CD4-positive, alpha-beta T cell treated with Interleukin-12 subunit alpha and Interleukin-12 subunit beta, for 1 hour (primary cell): ENCODE data around the gene KLF15.
A peak's percentile ranks its signal among the peaks of the same experiment; 100 is the strongest.

Source experiments
- DNase-seq: peaks from one replicate; pipeline ENCODE4 v3.0.0-alpha.2; 2020

KLF15 gene

DNA sequence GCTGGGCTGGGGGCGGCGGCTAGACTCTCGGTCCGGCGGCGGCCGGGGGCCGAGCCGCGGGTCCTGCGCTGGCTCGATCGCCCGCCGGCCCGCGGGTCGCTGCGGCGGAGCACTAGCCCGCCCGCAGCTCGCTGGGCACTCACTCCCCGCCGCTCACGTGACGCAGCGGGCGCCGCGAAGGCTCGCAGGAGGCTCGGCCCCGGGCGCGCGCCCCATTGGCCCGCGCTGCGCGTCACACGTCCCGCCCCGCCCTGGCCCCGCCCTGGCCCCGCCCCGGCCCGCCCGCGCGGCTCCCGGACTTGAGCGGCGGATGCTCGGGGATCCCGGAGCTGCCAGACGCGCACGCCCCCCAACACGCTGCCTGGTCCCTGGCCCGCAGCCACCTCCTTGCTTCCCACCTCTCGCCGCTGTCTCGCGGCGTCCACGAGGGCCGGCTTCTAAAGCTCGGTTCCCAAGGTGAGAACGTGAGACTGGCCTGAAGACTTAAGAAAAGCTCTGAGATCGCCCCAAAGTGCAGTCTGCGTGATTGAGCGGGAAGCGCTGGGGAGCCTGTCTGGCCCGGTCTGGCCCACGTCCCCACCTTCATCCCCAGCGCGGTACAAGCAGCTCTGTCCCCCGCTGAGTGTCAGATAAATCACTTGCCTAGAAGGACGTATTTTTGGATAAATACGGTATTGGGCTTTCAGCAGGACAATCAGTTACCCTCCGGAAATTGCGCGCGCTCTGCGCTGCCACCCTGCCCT, at the start of gene KLF15:
KLF15 (minus strand) TSS at position 114 of the 743 bp plus-strand sequence. CDS start 4,486 bp downstream, outside the sequence.
- DNase-seq, result peak; percentile 79

- DNase-seq, result no peak
Measured at GRCh38 chr3:126406389-126407296, 49.4 kb upstream of the KLF15 start.

DNA sequence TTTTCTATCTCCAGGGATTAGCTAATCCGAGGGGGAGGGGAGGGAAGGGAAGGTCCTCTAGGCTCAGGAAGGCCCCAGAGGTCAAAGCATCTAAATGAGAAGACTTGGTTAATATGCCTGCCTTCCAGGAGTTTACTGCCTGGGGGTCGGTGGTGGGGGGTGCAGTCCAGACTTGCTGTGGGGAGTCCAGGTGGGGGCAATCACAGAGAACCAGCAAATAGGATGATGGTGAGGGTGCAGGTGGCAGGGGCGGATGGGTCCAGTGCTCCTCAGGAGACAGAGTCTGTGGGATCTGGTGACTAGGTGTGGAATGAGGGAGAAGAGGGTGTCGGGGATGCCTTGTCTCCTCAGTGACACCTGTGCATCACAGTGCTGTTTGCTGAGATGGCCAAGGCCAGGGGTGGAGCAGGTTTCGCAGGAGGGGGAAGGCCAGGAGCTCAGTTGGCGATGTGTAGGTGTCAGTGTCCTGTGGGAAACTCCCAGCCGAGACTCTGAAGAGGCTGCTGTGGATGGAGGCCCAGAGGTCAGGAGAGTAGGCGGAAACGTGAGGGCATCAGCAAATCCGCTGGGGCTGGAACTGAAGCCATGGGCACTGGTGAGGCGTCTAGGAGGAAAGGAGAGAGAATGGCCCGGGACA, 45.6 kb upstream of the KLF15 start:
- no peak for DNase-seq

- DNase-seq, result no peak
Measured at GRCh38 chr3:126402178-126402577, 45.0 kb upstream of the KLF15 start.

DNA sequence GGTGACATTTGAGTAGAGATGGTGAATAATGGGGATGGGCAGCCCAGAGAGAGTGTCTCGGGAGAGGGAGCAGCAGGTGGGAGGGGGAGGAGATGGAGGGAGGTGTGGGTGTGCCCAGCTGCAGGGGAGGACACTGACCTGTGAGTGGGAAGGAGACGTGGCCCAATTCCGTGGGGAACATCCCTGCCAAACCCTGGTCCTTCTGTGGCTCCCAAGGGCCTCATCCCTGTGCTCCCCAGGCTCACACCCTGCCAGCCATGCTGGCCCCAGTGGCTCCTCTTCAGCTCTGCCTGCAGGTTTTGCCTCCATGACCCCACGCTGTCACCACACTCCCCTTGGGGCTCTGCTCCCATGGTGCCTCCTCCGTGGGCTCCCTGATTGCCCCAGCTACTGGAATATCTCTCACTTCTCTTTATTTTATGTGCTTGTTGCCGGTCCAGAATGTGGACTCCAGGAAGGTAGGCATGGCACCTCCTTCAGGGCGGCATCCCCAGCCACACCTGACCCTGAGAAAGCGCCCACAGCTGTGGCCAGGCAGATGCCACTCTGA, 44.5 kb upstream of the KLF15 start:
- DNase-seq, result no peak

DNA sequence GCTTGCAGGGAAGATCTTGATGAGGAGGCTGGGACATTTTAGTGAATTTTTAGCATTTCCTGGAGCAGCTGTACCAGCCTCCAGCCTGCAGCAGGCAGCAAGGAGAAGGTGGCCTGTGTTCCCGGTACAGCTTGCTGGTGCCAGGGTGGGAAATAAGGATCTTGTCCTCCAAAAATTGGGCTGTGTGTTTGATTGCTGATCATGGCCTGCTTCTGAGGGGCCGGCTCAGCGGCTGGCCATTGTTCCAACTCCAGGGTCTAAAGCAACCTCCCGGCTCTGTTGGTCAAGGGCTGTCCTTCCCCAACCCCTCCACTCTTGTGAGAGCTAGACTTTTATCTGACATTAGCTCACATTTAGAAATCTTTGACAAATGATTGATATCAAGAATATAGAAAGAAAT, 42.5 kb upstream of the KLF15 start:
- no peak for DNase-seq

GRCh38 chr3:126399351-126399735, 42.1 kb upstream of the KLF15 start:
- no peak for DNase-seq

DNA sequence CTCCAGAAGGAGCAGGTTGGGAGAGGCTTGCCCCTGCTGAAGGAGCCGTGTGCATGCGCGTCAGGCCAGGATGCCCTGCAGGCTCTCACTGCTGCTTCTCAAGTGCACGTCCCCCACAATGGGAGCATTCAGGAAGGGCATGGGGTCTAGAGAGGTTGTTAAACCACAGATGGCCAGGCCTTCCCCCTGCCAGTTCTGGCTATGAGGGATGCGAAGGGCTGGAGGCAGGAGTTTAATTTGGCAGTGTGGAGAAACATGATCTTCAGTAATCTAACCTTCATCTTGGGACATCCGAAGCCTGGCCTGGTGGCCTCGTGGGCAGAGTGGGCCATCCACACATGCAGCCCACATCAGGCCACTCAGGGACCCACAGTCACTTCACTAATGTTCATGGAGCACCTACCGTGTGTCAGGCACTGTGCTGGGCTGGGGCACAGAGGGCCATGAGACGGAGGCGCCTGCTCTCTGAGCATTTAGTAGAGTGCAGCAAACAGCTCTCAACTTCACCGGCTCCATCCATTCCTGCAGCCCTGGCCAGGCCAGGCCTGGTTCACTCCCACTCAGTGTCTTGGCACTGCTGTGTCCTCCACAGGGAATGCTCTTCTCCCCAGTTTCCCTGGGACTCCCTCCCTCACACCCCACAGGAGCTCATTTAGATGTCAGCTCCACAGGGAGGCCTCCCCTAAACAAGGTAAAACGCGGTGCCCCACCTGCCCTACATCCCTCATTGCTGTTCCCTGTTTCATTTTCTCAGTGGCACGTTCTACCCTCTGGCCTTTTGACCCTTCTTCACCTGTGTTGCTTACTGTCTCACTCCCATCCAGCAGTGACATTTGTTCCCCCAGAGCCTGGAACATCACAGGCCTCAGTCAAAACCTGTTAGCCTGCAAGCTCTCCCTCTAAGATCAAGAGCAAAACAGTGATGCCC, 41.5 kb upstream of the KLF15 start:
- no peak for DNase-seq

GRCh38 chr3:126397610-126398422, 40.6 kb upstream of the KLF15 start:
- DNase-seq, result no peak

- DNase-seq, result no peak
Measured at GRCh38 chr3:126396536-126396935, 39.3 kb upstream of the KLF15 start.

DNA sequence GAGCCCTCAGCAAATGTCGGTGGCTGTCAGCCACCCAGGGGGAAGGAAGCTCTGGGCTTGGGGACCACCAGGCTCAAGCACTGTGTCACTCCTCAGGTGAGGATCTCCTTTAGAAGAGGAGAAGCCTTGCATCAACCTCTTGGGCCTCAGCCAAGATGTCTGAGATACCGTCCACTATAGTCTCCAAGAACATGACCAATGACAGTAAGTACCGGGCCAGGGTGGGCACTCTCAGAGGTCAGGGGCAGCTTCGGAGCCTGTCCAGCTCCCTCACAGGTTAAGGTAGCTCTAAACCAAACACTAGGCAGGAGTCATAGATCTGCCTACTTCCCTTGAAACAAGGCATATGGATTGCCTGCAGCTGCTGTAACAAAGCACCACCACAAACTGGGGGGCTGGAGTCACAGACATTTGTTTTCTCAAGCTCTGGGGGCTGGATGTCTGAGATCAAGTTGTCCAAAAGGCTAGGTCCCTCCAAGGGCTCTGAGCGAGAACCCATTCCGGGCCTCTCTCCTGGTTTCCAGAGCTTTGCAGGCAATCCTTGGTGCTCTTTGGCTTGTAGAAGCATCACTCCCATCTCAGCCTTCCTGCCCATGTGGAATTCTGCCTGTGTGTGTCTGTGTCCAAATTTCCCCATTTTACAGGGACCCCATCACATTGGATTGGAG, 38.8 kb upstream of the KLF15 start:
- no peak for DNase-seq

DNA sequence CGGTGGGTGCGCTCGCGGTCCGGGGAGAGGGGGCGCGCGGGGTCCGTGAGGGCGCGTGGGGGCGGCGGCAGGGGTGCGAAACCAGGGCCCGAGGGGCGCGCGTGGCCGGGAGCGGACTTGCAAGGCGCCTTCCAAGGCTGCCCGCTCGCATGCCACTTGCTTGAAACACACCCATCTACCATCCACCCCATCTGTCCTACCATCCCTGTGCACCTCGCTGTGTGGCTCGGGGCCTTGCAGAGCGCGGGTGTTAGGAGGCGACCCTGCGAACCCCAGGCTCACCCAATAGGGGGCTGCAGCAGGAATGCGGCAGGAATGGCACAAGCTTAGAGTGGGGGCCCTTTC, 37.7 kb upstream of the KLF15 start:
- DNase-seq, result no peak

DNA sequence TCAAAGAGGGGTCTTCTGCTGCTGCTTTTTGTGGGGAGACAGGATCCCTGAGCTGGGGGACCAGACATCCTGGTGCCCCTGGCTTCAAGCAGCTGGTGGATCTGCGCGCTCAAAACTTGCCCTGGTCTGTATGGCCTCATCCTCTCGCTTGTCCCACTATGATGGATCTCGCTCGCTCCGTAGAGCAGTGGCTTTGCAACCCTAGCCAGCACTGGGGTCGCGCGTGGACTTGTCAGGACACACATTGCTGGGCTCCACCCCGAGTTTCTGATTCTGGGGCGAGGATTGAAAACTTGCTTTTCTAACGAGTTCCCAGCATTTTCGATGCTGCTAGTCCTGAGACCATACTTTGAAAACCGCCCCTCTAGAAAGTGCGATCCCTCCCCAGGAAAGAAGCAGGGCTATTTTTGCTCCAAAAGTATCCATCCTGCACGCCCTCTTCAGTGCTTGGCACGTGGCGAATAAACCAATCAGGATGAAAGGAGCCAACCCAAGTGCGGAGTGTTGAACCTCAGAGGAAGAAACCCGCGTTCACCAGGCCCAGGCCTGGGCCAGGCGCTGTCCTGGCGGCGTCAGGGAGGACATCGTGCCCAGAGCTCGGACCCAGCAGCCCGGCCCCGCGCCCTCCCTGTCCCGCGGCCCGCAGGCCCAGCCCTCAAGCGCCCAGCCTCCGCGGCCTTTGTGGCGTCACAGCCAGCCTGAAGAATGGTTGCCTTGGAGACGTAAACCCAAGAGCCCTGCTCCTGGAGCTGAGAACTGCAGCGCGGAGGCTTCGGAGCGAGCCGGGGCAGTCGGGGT, 37.2 kb upstream of the KLF15 start, which contains the start of gene CFAP100:
CFAP100 (plus strand) TSS at position 731 of the 798 bp plus-strand sequence. CDS start 1,092 bp downstream, outside the sequence.
- DNase-seq, result no peak

DNA sequence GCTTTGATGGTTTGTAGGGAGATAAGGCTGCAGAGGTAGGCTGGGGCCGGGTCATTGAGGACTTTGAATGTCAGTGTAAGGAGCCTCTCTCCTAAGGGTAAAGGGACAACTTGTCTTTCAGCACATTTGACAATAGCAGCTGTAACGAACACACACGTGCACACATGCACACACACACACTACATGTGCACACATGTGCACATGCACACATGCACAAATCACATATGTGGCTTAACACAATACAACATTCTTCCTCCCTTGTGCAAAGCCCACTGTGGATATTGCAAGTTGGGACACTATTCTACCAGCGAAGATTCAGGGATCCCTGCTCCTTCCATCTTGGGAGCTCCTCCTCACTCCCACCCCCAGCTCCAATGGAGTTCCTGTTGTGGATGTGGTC, 36.4 kb upstream of the KLF15 start:
- no peak for DNase-seq

DNA sequence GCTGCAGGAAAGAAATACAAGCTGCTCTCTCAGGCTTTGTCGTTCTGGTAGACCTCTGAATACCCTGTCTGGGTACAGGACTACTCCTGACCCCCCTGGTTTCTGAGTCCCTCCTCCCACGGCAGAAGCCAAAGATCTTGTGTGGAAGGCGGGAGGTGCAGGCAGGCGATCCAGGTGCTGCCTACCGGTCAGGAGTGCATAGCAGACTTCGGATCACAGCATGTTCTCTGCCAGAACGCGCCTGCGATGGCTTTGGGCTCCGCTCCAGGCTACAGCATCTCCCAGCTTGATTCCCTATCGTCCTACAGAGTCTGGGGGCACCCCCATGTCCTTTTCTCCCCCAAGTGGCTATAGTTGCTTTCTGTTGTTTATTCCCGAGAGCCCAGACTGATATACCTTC, 35.0 kb upstream of the KLF15 start:
- no peak for DNase-seq

GRCh38 chr3:126391631-126392030, 34.4 kb upstream of the KLF15 start:
- DNase-seq, result no peak

GRCh38 chr3:126390751-126391150, 33.5 kb upstream of the KLF15 start:
- DNase-seq, result no peak

GRCh38 chr3:126390201-126390600, 33.0 kb upstream of the KLF15 start:
- DNase-seq, result no peak

GRCh38 chr3:126389794-126390146, 32.6 kb upstream of the KLF15 start:
- no peak for DNase-seq
